K562 (cell line): ENCODE data around the gene TMEM143. TPM values are rescaled to one million over a fixed set of nuclear protein-coding genes. Genes with fewer than 3 reads are reported as not detected.

Experiments
- ELF4 ChIP-seq: fragments of 450-650 bp; formaldehyde crosslinking; IDR thresholded peaks from 2 replicates; pipeline ENCODE4 v1.4.0; 2022; ENCODE audit warnings: missing genetic modification characterization
- FOXK2 ChIP-seq, 2 experiments: fragments of 450-650 bp; IDR thresholded peaks in 1 of 2; conservative IDR thresholded peaks in 1 of 2; 2 replicates each; pipeline ENCODE4 v1.6.1; 2016; ENCODE audit warnings: low read depth in 2 of 2, mild to moderate bottlenecking in 1 of 2
- NCOA4 ChIP-seq: fragments of 450-650 bp; IDR thresholded peaks from 2 replicates; pipeline ENCODE4 v1.6.1; 2018; ENCODE audit warnings: mild to moderate bottlenecking; ENCODE audit not compliant: partially characterized antibody
- NR3C1 ChIP-seq: sonication (generic); formaldehyde crosslinking; IDR thresholded peaks from 2 replicates; pipeline ENCODE4 v1.8.1; 2022; ENCODE audit warnings: missing genetic modification reagents
- POLR2G ChIP-seq: fragments of 200-400 bp; formaldehyde crosslinking; IDR thresholded peaks from 2 replicates; pipeline ENCODE4 v1.6.1; 2017; ENCODE audit warnings: low read depth, mild to moderate bottlenecking, antibody characterized with exemption, low read length, moderate library complexity
- ZNF707 ChIP-seq: fragments of 250-450 bp; sonication (Bioruptor Pico); conservative IDR thresholded peaks from 2 replicates; pipeline ENCODE4 v1.8.0; 2022; ENCODE audit warnings: inconsistent platforms, mild to moderate bottlenecking, moderate library complexity
- polyA plus RNA-seq, 8 experiments: library from polyadenylated mRNA; depleted of rRNA in 4 of 8; stranded (reverse) in 5 of 8; unstranded in 3 of 8; fragments of >200 nt; fragmentation: Nextera tagmentation in 2 of 8; fragmentation: Illumina TruSeq in 1 of 8; extraction: Ambion mirVana in 2 of 8; extraction: Trizol in 1 of 8; gene quantifications; 2 replicates each; pipeline versions ENCODE4 v1.2.1 to v1.2.3, GENCODE V29; 2011 to 2014; ENCODE audit warnings: inconsistent platforms in 1 of 8, missing spikeins in 1 of 8
- total RNA-seq, 7 experiments: library from RNA; depleted of rRNA in 6 of 7; stranded (reverse); fragments of >200 nt in 6 of 7; fragmentation: Illumina TruSeq in 2 of 7; extraction: Trizol in 2 of 7; gene quantifications; 2 replicates each; pipeline versions ENCODE4 v1.2.1 to v1.2.3, GENCODE V29; 2011 to 2021; ENCODE audit warnings: low replicate concordance in 1 of 7
- TF ChIP-seq, protein P1 (sequence below): sonication (generic); formaldehyde crosslinking; IDR thresholded peaks from 2 replicates; pipeline ENCODE4 v1.8.0; 2023; ENCODE audit warnings: mild to moderate bottlenecking, missing genetic modification reagents
- TF ChIP-seq, protein P2 (sequence below): fragments of 250-450 bp; sonication (Bioruptor Pico); IDR thresholded peaks from 2 replicates; pipeline ENCODE4 v1.4.0; 2020; ENCODE audit warnings: borderline replicate concordance
- TF ChIP-seq, protein P3 (sequence below), 2 experiments: fragments of 450-650 bp; IDR thresholded peaks; 2 replicates each; pipeline ENCODE4 v1.6.1; 2018; ENCODE audit warnings: mild to moderate bottlenecking in 2 of 2, low read depth in 1 of 2; ENCODE audit not compliant: partially characterized antibody in 2 of 2
- TF ChIP-seq, protein P4 (sequence below): fragments of 250-450 bp; sonication (Bioruptor Pico); IDR thresholded peaks from 2 replicates; pipeline ENCODE4 v1.4.0; 2020; ENCODE audit warnings: mild to moderate bottlenecking
- TF ChIP-seq, protein P5 (sequence below): fragments of 450-650 bp; formaldehyde crosslinking; IDR thresholded peaks from 2 replicates; pipeline ENCODE4 v1.4.0; 2020; ENCODE audit warnings: mild to moderate bottlenecking, moderate library complexity

The TMEM143 gene
- total and polyA plus RNA-seq, 9 of the 15 experiments (the other 6 are each of a cell fraction or from before 2014, with no cell fraction given), result 0.66 to 8.8 (median 4.3) TPM

DNA sequence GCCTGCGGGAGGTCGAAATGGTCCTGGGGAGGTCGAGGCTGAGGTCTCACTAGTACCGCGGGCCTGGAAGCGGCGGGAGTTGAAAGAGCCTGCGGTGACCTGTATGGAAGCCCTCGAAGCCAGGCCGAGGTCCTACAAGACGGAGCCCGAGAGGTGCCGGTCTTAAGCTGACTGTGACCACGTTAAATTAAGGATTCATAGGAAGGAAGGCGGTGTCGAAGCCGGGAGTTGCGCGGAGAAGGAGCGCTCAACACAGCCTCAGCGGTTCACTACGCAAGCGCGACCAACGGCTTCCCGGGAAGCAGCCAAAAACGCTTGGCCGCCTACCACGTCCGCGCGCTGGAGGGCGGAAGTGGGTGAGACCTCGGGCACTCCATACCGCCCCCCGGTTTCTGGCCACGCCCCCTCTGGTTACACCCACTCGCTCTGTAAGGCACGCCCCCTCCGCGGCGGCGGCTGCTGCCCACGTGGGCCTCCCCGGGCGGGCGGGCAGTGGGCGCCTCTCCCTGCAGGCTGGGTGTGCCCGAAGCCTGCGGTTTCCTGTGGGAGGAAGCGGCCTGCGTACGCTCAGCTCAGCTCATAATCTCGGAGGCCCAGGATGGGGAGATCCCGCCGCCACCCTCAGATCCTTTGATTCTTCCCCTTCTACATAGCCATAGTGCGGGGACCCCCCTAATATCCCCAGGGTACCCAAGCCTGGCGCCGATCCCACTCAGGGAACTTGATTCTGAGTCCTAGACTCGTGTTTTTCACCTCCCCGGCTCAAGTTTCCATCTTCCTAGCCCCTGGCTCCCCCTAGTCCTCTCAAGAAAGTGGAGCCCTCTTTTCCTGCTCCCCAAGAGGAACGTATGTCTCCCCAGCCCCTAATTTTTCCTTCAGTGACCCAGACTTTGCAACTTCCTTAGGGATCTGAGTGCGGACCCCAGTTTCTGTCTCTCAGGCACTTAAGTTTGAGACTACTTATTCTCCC is 41.8 kb downstream of the TMEM143 start (continued):
- TF ChIP-seq, protein P1, sequence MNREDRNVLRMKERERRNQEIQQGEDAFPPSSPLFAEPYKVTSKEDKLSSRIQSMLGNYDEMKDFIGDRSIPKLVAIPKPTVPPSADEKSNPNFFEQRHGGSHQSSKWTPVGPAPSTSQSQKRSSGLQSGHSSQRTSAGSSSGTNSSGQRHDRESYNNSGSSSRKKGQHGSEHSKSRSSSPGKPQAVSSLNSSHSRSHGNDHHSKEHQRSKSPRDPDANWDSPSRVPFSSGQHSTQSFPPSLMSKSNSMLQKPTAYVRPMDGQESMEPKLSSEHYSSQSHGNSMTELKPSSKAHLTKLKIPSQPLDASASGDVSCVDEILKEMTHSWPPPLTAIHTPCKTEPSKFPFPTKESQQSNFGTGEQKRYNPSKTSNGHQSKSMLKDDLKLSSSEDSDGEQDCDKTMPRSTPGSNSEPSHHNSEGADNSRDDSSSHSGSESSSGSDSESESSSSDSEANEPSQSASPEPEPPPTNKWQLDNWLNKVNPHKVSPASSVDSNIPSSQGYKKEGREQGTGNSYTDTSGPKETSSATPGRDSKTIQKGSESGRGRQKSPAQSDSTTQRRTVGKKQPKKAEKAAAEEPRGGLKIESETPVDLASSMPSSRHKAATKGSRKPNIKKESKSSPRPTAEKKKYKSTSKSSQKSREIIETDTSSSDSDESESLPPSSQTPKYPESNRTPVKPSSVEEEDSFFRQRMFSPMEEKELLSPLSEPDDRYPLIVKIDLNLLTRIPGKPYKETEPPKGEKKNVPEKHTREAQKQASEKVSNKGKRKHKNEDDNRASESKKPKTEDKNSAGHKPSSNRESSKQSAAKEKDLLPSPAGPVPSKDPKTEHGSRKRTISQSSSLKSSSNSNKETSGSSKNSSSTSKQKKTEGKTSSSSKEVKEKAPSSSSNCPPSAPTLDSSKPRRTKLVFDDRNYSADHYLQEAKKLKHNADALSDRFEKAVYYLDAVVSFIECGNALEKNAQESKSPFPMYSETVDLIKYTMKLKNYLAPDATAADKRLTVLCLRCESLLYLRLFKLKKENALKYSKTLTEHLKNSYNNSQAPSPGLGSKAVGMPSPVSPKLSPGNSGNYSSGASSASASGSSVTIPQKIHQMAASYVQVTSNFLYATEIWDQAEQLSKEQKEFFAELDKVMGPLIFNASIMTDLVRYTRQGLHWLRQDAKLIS, result peak; percentile 17; the same call in 1 of the 2 replicates
- TF ChIP-seq, protein P2, sequence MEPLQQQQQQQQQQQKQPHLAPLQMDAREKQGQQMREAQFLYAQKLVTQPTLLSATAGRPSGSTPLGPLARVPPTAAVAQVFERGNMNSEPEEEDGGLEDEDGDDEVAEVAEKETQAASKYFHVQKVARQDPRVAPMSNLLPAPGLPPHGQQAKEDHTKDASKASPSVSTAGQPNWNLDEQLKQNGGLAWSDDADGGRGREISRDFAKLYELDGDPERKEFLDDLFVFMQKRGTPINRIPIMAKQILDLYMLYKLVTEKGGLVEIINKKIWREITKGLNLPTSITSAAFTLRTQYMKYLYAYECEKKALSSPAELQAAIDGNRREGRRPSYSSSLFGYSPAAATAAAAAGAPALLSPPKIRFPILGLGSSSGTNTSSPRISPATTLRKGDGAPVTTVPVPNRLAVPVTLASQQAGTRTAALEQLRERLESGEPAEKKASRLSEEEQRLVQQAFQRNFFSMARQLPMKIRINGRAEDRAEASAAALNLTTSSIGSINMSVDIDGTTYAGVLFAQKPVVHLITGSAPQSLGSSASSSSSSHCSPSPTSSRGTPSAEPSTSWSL (CRISPR knock-in tag), result no peak
- TF ChIP-seq NR3C1, result no peak
- no peak for TF ChIP-seq NCOA4
- TF ChIP-seq, protein P3, sequence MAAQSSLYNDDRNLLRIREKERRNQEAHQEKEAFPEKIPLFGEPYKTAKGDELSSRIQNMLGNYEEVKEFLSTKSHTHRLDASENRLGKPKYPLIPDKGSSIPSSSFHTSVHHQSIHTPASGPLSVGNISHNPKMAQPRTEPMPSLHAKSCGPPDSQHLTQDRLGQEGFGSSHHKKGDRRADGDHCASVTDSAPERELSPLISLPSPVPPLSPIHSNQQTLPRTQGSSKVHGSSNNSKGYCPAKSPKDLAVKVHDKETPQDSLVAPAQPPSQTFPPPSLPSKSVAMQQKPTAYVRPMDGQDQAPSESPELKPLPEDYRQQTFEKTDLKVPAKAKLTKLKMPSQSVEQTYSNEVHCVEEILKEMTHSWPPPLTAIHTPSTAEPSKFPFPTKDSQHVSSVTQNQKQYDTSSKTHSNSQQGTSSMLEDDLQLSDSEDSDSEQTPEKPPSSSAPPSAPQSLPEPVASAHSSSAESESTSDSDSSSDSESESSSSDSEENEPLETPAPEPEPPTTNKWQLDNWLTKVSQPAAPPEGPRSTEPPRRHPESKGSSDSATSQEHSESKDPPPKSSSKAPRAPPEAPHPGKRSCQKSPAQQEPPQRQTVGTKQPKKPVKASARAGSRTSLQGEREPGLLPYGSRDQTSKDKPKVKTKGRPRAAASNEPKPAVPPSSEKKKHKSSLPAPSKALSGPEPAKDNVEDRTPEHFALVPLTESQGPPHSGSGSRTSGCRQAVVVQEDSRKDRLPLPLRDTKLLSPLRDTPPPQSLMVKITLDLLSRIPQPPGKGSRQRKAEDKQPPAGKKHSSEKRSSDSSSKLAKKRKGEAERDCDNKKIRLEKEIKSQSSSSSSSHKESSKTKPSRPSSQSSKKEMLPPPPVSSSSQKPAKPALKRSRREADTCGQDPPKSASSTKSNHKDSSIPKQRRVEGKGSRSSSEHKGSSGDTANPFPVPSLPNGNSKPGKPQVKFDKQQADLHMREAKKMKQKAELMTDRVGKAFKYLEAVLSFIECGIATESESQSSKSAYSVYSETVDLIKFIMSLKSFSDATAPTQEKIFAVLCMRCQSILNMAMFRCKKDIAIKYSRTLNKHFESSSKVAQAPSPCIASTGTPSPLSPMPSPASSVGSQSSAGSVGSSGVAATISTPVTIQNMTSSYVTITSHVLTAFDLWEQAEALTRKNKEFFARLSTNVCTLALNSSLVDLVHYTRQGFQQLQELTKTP (IDR thresholded peaks at IDR 0.05; ENCODE audit: low read depth in 1 of 2, partially characterized antibody in 2 of 2), result peak in 1 of 2 experiments; percentile 28
- TF ChIP-seq, protein P4, sequence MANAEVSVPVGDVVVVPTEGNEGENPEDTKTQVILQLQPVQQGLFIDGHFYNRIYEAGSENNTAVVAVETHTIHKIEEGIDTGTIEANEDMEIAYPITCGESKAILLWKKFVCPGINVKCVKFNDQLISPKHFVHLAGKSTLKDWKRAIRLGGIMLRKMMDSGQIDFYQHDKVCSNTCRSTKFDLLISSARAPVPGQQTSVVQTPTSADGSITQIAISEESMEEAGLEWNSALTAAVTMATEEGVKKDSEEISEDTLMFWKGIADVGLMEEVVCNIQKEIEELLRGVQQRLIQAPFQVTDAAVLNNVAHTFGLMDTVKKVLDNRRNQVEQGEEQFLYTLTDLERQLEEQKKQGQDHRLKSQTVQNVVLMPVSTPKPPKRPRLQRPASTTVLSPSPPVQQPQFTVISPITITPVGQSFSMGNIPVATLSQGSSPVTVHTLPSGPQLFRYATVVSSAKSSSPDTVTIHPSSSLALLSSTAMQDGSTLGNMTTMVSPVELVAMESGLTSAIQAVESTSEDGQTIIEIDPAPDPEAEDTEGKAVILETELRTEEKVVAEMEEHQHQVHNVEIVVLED (CRISPR knock-in tag), result peak; percentile 62
- no peak; the same call in none of the 2 replicates for TF ChIP-seq ELF4
- peak in 1 of 2 experiments; percentile 51; a peak in 1 of 4 replicates for TF ChIP-seq FOXK2 (conservative IDR thresholded peaks at IDR 0.05 in 1 of 2, IDR thresholded peaks at IDR 0.05 in 1 of 2; ENCODE audit: low read depth in 2 of 2)
- TF ChIP-seq ZNF707, result no peak
- TF ChIP-seq, protein P5, sequence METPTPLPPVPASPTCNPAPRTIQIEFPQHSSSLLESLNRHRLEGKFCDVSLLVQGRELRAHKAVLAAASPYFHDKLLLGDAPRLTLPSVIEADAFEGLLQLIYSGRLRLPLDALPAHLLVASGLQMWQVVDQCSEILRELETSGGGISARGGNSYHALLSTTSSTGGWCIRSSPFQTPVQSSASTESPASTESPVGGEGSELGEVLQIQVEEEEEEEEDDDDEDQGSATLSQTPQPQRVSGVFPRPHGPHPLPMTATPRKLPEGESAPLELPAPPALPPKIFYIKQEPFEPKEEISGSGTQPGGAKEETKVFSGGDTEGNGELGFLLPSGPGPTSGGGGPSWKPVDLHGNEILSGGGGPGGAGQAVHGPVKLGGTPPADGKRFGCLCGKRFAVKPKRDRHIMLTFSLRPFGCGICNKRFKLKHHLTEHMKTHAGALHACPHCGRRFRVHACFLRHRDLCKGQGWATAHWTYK (CRISPR knock-in tag), result peak; percentile 64; the same call in 1 of the 2 replicates
- peak; percentile 92 for TF ChIP-seq POLR2G
